Stimulated activated CD4-positive, alpha-beta T cell treated with anti-CD3 and anti-CD28 coated beads, Interleukin-1b, Interleukin-23, amount 100 ng/mL, for 1 hour (primary cell): Measurements from ENCODE around the gene PRDM16.

Source experiments
- DNase-seq, 2 donors: peaks; one replicate each; pipeline ENCODE4 v3.0.0-alpha.2; 2020; ENCODE audit warnings: low read depth in 2 of 2

The PRDM16 gene

DNA sequence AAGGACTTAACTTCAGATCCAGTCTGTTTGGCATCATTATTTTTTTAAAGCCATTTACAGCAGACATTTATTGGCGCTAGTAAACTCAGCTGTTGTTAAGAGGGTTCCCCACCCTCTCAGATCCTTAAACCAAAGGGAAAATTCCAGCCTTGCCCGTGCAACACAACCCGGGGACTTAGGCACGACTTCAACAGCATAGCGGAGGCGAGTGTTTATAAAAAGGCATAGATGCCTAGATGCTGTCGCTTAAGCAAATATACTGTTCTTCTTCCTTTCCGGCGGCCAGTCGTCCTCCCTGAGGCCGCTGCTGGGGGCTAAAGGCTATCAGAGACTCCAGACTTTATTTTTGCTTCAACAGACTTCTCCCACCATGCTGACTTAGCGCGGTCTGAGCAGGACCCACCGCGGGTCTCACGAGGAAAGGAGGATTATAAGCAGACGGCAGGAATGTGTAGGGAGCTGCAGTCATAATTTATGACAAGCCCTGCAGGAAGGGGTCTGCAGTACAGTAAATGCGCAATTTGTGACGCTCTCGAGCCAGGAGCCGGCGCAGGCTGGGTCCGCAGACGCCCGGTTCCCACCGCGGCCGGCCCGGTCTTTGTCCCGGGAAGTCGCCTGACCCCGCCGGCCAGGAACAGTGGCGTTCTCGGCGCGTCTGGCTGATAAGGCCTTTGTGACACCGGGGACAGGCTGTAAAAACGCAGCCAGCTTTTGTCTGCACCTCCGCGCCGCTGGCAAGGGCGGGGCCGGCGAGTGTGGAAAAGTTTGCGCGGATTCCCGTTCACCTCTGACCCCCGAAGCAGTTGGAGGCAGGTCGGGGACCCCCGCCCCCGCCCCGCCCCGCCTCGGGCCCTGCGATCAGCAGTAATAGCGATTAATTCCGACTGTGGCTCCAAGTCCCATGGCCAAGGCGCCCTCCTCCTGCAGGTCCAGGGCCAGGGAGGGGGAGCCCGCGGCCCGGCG is 324.3 kb downstream of the PRDM16 start:
- no peak for DNase-seq

DNA sequence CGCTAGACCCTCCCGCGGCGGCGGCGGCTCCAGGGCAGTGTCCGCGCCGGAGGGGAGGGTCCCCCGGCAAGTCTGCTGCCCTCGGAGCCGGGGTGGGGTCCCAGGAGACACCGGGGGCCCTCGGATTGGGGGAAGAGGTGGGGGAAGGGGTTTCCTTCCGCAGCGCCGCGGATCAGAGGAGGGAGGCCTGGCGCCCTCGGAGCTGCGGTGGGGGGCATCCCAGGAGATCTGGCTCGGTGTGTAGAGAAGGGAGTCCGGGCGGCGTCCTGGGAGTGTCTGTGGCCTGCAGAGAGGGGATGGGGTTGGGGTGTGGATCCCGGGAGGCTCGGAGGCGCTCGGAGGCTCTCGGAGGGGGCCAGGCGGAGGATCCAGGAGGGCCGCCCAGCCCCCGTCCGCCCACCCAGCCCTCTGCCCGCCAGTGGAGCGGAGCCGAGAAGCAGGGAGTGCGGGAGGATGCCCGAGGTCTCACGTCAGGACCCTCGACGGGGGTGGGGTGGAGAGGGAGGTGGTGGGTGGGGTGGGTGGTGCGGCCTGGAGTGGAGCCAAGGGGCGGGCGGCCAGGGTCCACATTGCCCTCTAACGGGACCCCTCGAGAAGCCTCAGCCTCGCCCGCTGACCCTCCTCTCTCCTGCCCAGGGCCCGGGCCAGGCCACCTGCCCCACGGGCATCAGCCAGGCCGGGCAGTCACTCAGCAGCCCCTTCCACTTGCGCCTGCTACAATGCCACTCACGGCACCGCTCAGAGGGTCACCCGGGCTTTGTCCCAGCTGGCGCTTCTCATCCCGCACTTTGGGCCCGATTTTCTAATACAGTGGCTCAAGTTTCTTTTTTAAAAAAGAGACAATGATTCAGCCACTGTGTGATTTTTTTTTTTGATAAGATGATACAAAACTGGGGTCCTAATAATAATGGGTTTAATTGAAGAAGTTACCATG is 325.3 kb downstream of the PRDM16 start:
- DNase-seq: no peak

DNA sequence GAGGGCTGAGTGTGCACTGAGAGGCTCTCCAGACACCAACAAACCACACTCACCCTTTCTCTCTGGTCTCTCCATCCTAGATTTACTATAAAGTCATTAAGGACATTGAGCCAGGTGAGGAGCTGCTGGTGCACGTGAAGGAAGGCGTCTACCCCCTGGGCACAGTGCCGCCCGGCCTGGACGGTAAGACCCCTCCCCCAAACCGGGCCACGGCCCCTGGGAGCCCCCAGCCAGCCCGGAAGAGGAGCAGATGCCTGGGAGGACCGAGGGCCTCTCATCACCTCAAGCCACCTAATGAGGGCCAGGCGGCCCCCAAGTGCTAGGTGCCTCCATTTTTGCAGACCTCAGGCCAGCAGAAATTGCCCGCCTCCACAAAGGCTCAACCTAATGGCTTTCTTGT is 327.4 kb downstream of the PRDM16 start:
- no peak for DNase-seq

DNA sequence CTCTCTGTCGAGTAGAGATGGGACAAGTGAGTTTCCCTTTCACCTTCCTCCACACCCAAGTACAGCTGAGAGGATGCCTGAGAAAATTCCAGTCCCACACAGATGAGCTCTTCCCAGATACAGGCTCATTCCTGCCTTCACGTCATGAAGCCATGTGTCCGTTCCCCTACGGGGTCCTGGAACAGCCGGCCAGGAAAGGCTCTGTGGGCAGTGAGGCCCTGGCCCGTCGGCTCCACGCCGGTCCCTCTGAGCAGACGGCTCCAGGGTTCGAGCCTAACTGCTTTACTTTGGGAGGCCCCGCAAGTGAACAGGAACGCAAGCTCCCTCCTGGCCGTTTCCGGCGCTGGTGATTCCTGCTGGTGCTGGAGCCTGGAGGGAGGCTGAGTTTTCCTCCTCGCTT is 328.3 kb downstream of the PRDM16 start:
- DNase-seq: no peak

DNA sequence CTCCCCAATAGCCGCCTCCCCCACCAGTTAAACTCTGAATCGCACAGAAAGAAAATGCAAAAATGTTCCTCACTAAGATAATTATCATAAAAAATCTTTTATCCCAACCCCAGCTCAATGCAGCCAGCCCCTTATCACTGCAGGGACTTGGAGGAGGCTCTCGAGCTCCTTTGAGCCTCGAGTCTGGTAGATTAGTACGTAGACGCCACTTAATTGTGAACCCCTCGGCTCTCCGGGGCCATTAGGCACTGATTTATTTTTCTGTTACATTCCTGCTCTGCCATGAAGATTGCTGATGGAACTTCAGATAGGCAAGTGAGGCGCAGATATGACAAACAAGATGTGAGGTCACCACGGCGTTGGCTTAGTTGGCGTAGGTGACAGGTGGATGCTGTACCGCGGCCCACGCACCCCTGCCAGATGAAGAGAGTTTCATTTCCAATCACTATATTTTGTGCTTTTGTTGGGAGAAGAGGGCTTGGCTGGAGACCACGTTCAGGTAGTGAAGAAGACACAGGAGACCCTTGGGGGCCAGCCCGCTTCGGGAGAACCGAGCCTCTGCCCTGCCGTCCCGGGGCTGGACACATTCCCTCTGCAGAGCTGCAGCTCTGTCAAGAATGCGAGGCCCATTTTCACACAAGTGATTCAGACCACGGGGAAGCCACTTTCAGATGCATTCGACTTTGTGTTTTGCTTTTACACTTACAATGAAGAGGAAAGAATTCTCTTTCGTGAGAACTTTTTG is 329.6 kb downstream of the PRDM16 start:
- no peak for DNase-seq

DNA sequence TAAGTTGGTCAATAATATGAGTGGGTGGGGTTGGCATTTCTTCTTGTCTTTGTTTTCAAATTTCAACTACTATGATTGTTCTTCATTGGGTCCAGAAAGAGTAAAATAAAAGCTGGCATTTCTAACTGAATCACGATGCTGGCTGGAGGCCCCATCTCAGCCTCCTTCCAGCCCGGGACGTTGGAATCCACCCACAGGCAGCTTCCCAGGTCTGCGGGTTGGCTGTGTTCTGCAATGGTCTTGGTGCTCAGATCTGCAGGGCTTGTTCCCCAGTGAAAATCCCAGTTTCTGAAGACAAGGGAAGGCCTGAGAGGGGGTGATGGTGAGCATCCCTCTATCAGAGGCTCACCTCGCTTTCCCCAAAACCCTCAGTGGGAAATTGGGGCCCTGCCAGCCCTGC is 330.7 kb downstream of the PRDM16 start:
- no peak for DNase-seq

DNA sequence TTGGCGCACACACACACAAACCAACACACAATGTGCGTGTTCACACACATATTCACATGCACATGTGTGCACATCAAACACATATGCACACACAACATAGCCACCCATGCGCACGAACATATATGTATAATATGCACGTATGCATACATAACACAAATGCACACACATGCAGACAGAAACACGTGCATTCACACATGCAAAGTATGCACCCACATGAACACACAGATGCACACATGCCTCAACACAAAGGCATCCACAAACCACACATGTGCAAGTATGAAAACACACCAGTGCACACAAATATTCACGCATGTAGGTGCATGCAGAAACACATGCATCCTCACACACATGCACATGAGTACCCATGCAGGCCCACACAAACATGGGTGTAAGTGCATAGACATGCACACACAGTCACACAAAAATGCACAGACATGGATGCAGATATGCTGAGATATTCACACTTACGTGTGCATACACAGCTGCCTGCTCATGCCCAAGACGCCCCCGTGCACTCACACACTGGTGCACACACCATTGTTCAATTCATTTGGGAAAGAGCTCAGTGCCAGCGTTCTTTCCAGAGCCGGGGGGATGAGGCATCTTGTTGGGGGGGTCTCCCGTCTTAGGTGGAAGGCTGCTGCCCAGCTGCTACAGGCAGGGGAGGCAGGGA is 332.7 kb downstream of the PRDM16 start:
- DNase-seq: no peak

DNA sequence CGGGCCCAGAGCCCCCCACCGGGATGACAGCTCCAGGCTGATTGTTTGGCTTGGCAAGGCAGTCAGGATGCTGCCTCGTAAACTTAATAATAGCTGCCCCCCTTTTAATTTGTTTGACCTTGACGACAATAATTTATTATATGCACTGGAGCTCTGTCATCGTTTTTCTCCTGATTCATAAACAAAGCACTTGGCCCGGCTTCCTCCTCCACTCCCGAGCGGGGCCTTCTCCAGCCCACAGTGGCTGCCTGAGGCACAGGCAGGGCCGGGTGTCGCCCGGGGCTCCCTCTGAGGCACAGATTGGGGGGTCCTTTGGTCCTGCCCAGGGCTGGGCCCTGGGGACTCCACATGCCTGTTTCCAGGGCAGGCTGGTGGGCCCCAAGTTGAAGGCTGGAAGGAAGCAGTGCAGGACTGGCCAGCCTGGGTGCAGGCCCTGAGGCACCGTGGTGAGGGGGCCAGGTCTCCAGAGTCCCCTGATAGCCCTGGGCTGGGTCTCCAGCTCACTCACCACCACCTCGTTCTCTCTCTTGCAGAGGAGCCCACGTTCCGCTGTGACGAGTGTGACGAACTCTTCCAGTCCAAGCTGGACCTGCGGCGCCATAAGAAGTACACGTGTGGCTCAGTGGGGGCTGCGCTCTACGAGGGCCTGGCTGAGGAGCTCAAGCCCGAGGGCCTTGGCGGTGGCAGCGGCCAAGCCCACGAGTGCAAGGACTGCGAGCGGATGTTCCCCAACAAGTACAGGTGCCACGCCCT is 333.4 kb downstream of the PRDM16 start:
- DNase-seq: no peak

DNA sequence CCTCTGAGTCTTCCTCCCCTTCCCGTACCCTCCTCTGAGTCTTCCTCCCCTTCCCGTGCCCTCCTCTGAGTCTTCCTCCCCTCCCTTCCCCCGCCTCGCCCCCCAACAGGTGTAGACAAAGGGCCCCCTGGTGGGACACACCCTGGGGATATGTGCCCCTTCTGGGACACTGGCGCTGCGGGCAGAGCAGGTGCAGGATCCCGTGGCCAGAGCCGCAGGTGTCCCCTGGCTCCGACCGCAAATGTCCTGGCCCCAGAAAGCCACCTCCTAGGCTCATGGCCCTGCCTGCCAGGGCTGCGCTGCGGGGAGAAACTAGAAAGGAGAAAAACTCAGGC is 334.0 kb downstream of the PRDM16 start:
- no peak for DNase-seq

DNA sequence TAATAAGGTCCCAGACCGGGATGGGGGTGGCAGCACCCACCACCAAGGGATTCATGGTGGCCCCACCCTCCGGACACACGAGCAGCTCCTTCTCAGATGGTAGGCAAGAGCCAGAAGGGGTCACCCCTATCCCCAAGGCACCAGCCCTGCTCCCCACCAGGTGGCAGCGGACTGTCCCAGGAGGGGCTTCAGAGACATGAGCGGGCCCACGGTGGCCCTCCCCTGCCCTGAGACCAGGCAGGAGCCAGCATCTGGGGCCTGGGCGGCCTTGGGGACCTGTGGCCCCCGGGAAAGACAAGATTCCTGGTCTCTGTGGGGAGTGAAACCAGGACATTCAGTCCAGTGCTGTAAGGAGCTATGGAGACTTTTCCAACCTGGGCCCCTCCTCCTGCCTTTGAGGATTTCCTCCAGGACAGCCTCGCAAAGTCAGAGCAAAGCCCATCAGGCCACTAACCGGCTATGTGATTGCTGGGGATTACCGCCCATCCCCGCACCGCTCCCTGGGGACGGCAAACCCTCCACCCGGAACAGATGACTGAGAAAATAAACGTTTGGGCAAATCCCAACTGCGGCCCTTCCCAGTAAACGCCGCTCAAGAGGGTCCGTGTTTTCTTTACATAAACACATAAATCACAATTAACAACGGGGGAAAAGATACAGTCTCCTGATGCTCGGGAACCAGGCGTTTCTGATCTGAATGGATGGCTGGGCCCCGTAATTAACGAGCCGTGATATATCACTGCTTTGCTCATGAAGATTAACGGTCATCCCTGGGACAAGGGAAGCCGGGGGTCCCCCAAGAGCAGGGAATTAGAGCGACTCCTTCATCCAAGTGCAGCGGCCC is 334.6 kb downstream of the PRDM16 start:
- no peak for DNase-seq

DNA sequence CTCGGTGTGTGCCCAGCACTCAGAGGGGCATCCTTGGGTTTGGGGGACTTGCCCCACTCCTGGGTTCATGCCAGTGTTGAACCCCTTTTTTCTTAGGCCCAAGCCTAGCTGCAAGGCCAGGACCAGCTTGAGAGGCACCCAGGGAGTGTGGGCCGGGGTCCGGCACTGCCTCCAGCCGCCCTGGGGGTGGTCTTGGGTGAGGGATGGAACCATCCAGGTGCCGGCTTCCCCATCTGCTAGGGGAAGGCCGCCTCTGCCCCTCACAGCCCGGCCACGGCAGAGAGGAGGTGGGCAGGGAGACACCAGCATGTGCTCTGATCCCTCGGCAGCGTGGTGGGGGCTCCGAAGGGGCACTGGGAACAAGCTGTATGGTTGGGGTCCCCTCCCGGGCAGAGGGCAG is 335.3 kb downstream of the PRDM16 start:
- no peak for DNase-seq

DNA sequence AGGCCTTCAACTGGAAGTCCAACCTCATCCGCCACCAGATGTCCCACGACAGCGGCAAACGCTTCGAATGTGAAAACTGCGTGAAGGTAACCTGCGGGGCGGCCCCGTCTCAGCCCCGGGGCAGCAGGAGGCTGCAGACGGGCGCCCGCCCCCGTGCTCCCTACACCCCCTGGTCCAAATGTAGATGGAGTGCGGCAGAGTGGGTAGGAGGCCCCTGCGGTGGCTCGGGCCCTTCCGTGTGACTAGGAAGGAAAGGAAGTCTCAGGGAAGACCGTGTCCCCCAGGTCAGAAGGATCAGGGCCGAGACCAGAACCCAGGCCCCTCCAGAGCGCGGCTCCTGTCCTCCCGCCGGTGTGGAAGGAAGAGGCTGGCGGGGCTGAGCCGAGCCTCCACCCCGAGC is 335.8 kb downstream of the PRDM16 start:
- no peak for DNase-seq

DNA sequence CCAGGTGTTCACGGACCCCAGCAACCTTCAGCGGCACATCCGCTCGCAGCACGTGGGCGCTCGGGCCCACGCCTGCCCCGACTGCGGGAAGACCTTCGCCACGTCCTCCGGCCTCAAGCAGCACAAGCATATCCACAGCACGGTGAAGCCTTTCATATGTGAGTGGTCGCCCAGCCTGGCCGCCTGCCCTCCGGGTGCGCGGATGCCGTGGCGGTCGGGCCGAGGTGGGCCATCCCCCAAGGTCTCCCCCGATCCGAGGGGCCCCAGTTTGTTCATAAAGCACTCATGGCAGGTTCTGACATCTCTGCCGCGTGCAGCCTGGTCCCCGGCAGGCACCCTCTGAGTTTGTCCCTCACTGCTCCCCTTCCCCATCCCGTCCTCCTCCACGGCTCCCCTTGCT is 336.5 kb downstream of the PRDM16 start:
- no peak for DNase-seq

DNA sequence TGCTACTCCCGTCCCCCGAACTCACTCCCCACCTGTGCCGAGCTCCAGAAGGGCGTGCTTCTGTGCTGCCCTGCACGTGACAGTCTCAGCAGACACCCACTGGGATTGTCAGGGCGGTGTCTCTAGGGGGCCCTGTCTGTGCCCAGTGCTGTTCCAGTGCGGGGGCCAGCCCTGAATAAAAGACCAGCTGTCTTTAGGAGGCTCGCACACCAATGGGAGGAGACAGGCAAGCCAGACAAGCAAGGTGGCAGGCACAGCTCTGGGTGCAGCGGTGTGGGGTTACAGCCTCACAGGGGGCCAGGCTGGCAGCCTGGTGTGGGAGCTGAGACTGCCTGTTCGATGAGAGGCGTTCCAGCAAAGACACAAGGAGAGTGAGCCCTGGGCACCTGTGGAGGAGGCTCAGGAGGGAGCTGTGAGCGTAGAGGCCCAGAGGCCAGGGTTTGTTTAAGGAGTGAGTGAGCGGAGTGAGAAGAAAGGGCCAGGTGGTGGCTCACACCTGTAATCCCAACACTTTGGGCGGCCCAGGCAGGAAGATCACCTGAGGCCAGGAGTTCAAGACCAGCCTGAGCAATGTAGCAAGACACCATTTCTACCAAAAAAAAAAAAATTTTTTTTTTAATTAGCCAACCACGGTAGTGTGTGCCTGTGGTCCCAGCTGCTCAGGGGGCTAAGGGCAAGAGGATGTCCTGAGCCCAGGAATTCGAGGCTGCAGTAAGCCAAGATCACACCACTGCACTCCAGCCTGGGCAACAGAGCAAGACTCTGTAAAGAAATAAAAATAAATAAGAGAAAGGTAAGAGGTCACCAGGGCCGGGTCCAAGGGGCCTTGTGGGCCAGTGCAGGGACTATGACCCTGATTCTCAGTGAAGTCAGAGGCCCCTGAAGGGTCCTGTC is 337.2 kb downstream of the PRDM16 start:
- no peak for DNase-seq

DNA sequence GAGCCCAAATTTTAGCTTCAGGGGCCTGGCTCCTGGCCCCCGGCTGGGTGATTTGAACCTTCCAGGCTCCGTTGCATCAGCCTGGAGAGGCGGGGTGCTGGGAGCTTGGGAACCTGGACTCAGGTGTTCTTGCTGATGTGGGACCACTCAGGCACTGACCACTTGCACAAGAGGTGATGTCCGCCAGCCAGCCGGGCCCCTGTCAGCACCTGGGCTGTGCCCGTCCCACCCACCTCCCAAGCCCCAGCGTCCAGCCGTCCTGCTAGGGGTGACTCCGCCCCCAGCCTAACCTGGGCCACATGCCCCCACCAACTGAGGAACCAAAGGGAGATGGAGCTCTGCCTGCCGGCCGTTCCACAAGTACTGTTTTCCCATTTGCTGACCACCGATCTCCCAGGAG is 338.0 kb downstream of the PRDM16 start:
- no peak for DNase-seq

DNA sequence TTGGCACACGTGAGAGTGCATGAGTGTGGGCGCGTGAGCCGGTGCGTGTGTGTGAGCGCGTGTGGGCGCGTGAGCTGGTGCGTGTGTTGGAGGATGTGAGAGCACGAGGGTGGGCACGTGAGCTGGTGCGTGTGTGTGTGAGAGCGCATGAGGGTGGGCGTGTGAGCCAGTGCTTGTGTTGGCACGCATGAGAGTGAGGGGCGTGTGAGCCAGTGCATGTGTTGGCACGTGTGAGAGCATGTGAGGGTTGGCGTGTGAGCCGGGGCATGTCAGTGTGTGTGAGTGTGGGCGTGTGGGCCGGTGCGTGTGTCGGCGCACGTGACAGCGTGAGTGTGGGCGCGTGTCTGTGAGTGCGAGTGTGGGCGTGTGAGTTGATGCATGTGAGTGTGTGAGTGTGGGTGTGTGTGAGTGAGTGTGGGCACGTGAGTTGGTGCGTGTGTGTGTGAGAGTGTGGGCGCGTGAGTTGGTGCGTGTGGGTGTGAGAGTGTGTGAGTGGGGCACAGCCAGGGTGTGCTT is 339.8 kb downstream of the PRDM16 start:
- DNase-seq: no peak

DNA sequence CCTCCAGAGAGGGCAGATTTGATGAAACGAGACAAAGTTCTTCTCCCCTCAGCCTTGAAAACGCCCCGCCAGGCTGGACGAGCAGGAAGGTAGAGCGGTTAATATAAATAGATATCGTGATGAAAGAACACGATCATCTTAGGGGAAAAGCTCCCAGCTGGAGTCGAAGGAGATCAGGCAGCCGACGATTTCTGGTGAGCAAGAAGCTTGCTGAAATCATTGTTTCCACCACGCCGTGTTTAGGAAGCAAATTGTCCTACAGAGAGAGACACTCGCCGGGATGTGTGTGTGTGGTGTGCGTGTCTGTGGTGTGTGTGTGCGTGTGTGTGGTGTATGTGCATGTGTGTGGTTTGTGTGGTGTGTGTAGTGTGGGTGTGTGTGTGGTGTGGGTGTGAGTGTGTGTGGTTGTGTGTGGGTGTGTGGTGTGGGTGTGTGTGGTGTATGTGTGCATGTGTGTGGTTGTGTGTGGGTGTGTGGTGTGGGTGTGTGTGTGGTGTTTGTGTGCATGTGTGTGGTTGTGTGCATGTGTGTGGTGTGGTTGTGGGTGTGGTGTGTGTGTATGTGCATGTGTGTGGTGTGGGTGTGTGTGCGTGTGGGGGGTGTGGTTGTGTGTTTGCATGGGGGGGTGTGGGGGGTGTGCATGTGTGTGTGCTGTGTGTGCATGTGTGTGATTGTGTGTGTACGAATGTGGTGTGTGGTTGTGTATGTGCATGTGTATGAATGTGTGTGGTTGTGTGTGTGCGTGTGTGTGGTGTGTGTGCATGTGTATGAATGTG is 340.6 kb downstream of the PRDM16 start:
- no peak for DNase-seq
